ENCODE data around the gene MIPOL1.

MIPOL1 gene

GRCh38 chr14:37234222-37234621 is 36.5 kb downstream of the MIPOL1 start:
- DNase-seq (ENCODE audit: low read depth), result no peak

- peak; percentile 30 for DNase-seq (ENCODE audit: low read depth)
Observed at GRCh38 chr14:37236044-37236443, 38.3 kb downstream of the MIPOL1 start.

- no peak for DNase-seq (ENCODE audit: low read depth)
Observed at GRCh38 chr14:37237094-37237493, 39.4 kb downstream of the MIPOL1 start.

GRCh38 chr14:37237735-37238200 is 40.0 kb downstream of the MIPOL1 start:
- no peak for DNase-seq (ENCODE audit: low read depth)

- DNase-seq (ENCODE audit: low read depth), result no peak
Observed at GRCh38 chr14:37241198-37241597, 43.5 kb downstream of the MIPOL1 start.

- peak; percentile 57 for DNase-seq (ENCODE audit: low read depth)
Observed at GRCh38 chr14:37246427-37246829, 48.7 kb downstream of the MIPOL1 start.

GRCh38 chr14:37247791-37248461 is 50.2 kb downstream of the MIPOL1 start:
- no peak for DNase-seq (ENCODE audit: low read depth)

- DNase-seq (ENCODE audit: low read depth), result no peak
Observed at GRCh38 chr14:37251775-37252174, 54.0 kb downstream of the MIPOL1 start.

GRCh38 chr14:37252434-37252833 is 54.7 kb downstream of the MIPOL1 start:
- no peak for DNase-seq (ENCODE audit: low read depth)

- peak; percentile 81 for DNase-seq (ENCODE audit: low read depth)
Observed at GRCh38 chr14:37253905-37254304, 56.2 kb downstream of the MIPOL1 start.

GRCh38 chr14:37254411-37254947 is 56.7 kb downstream of the MIPOL1 start:
- DNase-seq (ENCODE audit: low read depth), result no peak

- DNase-seq (ENCODE audit: low read depth), result no peak
Observed at GRCh38 chr14:37257501-37258070, 59.8 kb downstream of the MIPOL1 start.

- no peak for DNase-seq (ENCODE audit: low read depth)
Observed at GRCh38 chr14:37262649-37263048, 64.9 kb downstream of the MIPOL1 start.

- no peak for DNase-seq (ENCODE audit: low read depth)
Observed at GRCh38 chr14:37263656-37264236, 66.0 kb downstream of the MIPOL1 start.

GRCh38 chr14:37268788-37269187 is 71.1 kb downstream of the MIPOL1 start:
- DNase-seq (ENCODE audit: low read depth), result no peak

- no peak for DNase-seq (ENCODE audit: low read depth)
Observed at GRCh38 chr14:37270629-37271028, 72.9 kb downstream of the MIPOL1 start.

GRCh38 chr14:37272569-37272968 is 74.8 kb downstream of the MIPOL1 start:
- no peak for DNase-seq (ENCODE audit: low read depth)

GRCh38 chr14:37274652-37275051 is 76.9 kb downstream of the MIPOL1 start:
- no peak for DNase-seq (ENCODE audit: low read depth)

- DNase-seq (ENCODE audit: low read depth), result no peak
Observed at GRCh38 chr14:37275963-37276362, 78.2 kb downstream of the MIPOL1 start.

- DNase-seq (ENCODE audit: low read depth), result no peak
Observed at GRCh38 chr14:37278636-37279538, 81.2 kb downstream of the MIPOL1 start.

- DNase-seq (ENCODE audit: low read depth), result no peak
Observed at GRCh38 chr14:37279818-37280217, 82.1 kb downstream of the MIPOL1 start.

GRCh38 chr14:37284760-37285159 is 87.0 kb downstream of the MIPOL1 start:
- DNase-seq (ENCODE audit: low read depth), result no peak

Measured in EH (cell line).